NCI-H345 (cell line): ENCODE results near the gene MXRA8.

Source experiments
- DNase-seq: peaks from one replicate; lab custom pipeline; 2025; lab: John Stamatoyannopoulos, UW

The MXRA8 gene

DNA sequence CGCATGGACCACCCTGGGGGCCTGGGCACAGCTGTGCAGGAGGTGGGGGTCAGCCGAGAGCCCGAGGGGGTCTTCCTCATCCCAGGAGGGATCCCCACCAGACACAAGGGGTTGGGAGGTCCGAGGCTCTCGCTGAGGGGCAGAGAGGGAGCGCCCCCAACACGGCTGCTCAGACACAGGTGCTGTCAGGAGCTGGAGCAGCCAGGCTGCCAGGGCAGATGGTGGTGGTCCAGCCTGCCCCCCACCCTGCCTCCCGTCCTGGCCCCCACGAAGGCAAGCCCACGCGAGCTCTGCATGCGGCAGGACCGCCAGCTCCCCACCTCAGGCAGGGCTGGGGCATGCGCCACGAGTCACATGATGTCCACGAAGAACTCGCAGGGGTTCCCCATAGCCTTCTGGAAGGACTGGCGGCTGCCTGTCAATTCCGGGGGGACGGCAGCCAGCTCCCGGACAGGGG, 22.5 kb downstream of the MXRA8 start:
- DNase-seq = no peak

DNA sequence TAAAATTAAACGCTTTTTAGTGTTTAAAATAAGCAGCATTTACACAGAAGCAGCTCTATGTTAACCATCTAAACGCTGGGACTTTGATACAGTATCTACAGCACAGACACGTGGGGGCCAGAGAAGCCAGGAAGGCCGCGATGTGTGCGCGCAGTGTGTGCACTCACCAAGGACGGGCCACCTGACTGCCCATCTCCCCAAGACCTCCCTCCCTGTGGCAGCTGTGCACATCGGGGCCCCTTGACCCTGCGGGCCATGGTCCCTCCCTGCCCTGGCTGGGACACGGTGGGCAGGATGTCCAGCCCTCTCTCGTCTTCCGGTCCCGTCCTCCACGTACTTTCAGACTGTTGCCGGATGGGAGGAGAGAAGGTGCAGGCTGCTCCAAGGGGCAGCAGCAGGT, 23.1 kb downstream of the MXRA8 start:
- DNase-seq = no peak

DNA sequence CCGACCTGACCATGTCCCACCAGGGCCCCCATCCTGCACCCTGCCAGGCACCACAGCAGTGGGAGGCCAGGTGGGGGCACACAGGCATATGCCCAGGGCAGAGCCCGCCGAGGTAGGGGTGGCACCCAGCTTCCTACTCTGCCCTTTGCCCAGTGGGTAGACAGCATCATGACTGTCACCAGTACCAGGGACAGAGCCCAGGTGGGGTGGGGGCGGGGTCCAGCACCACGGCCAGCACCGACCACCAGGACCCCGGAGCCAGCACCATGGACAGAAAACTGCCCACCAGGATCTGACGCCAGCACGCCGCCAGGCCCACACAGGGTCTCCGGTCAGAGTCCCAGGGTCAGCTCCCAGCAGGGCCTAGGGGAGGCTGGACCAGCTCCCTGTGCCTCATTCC, 23.5 kb downstream of the MXRA8 start:
- no peak for DNase-seq

DNA sequence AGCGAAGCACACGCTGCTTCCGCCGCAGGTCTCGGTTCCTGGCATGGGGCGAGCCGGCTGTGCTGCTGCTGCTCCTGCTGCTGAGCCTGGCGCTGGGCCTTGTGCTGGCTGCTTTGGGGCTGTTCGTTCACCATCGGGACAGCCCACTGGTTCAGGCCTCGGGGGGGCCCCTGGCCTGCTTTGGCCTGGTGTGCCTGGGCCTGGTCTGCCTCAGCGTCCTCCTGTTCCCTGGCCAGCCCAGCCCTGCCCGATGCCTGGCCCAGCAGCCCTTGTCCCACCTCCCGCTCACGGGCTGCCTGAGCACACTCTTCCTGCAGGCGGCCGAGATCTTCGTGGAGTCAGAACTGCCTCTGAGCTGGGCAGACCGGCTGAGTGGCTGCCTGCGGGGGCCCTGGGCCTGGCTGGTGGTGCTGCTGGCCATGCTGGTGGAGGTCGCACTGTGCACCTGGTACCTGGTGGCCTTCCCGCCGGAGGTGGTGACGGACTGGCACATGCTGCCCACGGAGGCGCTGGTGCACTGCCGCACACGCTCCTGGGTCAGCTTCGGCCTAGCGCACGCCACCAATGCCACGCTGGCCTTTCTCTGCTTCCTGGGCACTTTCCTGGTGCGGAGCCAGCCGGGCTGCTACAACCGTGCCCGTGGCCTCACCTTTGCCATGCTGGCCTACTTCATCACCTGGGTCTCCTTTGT, 24.7 kb downstream of the MXRA8 start:
- no peak for DNase-seq

DNA sequence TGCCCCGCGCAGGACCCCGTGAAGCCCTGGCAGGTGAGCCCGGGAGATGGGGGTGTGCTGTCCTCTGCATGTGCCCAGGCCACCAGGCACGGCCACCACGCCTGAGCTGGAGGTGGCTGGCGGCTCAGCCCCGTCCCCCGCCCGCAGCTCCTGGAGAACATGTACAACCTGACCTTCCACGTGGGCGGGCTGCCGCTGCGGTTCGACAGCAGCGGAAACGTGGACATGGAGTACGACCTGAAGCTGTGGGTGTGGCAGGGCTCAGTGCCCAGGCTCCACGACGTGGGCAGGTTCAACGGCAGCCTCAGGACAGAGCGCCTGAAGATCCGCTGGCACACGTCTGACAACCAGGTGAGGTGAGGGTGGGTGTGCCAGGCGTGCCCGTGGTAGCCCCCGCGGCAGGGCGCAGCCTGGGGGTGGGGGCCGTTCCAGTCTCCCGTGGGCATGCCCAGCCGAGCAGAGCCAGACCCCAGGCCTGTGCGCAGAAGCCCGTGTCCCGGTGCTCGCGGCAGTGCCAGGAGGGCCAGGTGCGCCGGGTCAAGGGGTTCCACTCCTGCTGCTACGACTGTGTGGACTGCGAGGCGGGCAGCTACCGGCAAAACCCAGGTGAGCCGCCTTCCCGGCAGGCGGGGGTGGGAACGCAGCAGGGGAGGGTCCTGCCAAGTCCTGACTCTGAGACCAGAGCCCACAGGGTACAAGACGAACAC, 25.4 kb downstream of the MXRA8 start:
- DNase-seq = no peak

DNA sequence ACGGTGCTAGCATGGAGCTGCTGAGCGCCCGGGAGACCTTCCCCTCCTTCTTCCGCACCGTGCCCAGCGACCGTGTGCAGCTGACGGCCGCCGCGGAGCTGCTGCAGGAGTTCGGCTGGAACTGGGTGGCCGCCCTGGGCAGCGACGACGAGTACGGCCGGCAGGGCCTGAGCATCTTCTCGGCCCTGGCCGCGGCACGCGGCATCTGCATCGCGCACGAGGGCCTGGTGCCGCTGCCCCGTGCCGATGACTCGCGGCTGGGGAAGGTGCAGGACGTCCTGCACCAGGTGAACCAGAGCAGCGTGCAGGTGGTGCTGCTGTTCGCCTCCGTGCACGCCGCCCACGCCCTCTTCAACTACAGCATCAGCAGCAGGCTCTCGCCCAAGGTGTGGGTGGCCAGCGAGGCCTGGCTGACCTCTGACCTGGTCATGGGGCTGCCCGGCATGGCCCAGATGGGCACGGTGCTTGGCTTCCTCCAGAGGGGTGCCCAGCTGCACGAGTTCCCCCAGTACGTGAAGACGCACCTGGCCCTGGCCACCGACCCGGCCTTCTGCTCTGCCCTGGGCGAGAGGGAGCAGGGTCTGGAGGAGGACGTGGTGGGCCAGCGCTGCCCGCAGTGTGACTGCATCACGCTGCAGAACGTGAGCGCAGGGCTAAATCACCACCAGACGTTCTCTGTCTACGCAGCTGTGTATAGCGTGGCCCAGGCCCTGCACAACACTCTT, 26.2 kb downstream of the MXRA8 start:
- no peak for DNase-seq

DNA sequence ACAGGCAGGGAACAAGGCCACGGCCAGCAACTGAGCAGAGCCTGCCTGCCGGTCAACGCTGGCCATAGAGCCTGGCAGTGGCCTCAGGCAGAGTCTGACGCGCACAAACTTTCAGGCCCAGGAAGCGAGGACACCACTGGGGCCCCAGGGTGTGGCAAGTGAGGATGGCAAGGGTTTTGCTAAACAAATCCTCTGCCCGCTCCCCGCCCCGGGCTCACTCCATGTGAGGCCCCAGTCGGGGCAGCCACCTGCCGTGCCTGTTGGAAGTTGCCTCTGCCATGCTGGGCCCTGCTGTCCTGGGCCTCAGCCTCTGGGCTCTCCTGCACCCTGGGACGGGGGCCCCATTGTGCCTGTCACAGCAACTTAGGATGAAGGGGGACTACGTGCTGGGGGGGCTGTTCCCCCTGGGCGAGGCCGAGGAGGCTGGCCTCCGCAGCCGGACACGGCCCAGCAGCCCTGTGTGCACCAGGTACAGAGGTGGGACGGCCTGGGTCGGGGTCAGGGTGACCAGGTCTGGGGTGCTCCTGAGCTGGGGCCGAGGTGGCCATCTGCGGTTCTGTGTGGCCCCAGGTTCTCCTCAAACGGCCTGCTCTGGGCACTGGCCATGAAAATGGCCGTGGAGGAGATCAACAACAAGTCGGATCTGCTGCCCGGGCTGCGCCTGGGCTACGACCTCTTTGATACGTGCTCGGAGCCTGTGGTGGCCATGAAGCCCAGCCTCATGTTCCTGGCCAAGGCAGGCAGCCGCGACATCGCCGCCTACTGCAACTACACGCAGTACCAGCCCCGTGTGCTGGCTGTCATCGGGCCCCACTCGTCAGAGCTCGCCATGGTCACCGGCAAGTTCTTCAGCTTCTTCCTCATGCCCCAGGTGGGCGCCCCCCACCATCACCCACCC, 27.0 kb downstream of the MXRA8 start, which contains the start of gene TAS1R3:
TSS of gene TAS1R3 (plus strand) at position 213 of the 898 bp plus-strand sequence. CDS start at position 279, 66 bp downstream.
- DNase-seq = peak; percentile 11

DNA sequence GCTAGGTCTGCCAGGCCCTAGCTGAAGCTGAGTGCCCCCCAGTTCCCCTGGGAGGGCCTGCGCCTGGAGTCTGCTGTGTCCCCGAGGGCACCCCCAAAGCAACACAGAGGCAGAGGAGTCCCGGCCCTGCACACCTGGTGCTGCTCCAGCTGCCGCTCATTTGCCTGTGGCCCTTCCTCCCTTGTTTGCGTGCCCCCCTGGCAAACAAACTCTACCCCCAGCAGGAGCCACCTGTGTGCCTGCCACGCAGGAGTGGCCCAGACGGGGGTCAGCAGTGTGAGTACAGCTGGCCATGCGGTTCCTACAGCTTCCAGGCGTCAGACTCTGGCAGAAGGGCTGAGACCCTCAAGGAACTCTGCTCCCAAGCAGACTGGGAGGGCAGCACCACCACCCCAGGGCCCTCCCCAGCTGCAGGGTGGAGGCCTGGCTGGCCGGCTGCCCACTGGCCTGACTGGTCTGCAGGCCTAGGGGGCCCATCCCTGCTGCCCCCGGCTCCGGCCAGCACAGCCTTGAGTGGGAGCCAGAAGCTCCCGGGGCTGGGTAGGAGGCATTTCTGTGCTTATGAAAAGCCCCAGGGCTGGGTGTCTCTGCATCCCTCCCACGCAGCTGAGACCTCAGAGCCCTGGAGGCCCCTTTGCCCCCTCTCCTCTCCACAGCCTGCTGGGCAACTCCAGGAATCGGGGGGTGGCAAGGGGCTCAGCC, 27.8 kb downstream of the MXRA8 start:
- no peak for DNase-seq

DNA sequence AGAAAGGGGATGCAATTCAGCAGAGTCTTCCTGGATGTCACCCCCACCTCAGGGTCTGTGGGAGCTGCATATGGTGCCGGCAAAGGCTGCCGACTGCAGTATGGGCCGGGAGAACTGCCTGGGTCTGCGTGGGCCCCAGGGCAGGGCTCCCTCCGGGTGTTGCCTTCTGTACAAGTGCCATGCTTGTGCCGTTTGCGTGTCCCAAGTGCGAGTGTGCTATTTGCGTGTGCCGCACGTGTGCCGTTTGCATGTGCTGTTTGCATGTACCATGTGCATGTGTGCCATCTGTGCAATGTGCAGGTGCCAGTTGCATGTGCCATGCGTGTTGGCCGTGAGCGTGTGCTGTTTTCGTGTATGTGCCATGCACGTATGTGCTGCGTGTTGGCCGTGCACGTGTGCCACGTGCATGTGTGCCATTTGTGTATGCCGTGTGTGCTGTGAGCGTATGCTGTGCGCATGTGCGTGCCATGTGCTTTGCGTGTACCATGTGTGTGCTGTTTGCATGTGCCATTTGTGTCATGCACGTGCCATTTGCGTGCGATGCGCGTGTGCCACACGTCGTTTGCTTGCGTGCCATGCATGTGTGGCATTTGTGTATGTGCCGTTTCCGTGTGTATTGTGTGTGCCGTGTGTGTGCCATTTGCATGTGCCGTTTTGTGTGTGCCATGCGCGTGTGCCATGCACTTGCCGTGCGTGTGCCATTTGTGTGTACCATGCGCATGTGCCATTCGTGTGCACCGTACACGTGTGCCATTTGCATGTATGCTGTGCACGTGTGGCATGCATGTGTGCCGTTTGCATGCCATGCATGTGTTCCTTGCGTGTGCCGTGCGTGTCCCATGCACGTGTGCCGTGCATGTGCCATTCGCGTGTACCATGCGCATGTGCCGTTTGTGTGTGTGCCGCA, 28.8 kb downstream of the MXRA8 start:
- DNase-seq = no peak

DNA sequence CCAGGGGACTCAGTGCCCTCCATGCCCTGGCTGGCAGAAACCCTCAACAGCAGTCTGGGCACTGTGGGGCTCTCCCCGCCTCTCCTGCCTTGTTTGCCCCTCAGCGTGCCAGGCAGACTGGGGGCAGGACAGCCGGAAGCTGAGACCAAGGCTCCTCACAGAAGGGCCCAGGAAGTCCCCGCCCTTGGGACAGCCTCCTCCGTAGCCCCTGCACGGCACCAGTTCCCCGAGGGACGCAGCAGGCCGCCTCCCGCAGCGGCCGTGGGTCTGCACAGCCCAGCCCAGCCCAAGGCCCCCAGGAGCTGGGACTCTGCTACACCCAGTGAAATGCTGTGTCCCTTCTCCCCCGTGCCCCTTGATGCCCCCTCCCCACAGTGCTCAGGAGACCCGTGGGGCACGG, 30.1 kb downstream of the MXRA8 start:
- no peak for DNase-seq

DNA sequence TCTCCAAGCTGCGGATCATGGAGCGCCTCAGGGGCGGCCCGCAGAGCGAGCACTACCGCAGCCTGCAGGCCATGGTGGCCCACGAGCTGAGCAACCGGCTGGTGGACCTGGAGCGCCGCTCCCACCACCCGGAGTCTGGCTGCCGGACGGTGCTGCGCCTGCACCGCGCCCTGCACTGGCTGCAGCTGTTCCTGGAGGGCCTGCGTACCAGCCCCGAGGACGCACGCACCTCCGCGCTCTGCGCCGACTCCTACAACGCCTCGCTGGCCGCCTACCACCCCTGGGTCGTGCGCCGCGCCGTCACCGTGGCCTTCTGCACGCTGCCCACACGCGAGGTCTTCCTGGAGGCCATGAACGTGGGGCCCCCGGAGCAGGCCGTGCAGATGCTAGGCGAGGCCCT, 31.1 kb downstream of the MXRA8 start:
- no peak for DNase-seq

DNA sequence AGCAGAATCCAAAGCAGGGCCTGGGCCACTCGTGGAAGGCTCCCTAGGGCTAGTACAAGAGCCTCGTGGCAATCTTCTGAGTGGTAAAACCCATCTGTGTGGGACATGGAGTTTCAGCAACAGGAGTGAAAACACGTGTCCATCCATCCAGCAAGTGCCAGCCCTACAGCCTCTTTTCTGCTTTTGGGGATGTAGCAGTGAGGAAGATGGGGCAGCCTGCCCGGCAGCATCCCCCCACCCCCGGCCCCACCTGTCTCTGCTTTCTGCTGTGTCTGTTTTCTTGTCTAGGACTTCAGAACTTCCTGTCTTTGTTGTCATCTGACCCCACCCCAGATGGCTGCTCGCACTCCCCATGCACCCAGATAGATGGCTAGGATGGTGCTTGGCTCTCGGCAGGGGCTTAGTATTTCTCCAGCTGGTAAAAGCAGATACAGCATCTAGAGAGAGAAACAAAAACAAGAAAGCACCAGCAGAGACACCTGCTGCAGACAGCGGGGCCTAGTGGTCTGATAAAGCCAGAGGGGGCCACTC, 32.2 kb downstream of the MXRA8 start:
- no peak for DNase-seq

DNA sequence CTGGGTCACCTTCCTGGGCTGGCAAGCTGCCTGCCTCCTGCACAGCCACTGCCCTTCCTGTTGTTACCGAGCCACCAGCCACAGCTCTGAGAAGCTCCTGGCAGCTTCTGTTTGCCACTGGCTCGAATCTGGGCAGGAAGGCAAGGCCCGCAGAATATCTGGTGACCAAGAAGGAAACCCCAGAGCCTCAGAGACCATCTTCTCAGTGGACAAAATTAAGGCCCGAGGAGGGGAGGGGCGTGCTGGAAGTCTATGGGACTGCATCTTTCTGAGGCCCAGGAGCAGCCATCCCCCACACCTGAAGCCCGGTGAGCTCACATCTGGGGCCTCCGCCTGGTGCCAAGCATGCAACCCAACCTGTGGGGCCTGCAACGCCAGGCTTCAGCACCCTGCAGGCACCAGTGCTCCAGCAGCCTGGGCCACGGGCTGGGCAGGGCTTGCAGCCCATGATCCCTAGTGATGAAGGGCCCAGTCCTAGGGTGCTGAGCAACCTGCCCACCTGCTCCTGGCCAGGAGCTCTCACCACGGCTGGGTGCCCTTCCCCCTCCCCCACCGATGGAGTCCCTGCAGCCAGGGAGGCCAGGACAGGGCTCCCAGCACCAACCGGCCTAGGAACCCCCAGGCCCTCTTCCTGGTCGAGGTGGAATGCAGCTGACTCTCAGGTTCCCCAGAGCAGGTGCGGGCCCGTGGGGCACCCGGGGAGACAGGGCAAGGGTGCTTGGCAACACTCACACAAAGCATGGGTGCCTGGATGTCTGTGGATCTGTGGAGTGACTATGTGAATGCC, 32.9 kb downstream of the MXRA8 start:
- no peak for DNase-seq

DNA sequence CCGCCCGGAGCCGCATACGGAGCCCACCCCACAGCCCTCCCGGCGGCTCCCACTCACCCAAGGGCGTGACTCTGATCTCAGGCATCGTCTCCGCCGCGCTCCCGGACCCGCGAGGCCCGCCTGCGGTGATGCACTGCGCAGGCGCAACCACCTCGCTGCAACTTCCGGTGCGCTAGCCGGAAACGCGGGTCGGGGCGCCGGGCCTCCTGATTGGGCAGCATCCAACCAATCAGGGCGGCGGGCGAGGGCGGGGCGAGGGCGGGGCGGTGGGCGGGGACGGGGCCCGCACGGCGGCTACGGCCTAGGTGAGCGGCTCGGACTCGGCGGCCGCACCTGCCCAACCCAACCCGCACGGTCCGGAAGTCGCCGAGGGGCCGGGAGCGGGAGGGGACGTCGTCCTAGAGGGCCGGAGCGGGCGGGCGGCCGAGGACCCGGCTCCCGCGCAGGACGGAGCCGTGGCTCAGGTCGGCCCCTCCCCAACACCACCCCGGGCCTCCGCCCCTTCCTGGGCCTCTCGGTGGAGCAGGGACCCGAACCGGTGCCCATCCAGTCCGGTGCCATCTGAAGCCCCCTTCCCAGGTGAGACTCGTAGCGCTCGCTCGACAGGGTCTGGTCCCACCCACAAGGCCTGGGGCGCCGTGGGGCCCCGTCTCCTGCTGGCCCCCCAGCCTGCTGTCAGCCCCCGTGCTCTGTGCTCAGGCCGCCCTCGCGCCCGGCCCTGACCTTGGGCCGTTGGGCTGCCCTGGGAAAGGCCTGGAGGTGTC, 33.6 kb downstream of the MXRA8 start, which contains the start of the genes CPTP and INTS11:
TSS of gene CPTP (plus strand) at position 279 of the 764 bp plus-strand sequence. CDS start 2,109 bp downstream, outside the sequence.
TSS of gene INTS11 (minus strand) at position 137 of the 764 bp plus-strand sequence. CDS start at position 85, 52 bp downstream.
- peak; percentile 92 for DNase-seq

DNA sequence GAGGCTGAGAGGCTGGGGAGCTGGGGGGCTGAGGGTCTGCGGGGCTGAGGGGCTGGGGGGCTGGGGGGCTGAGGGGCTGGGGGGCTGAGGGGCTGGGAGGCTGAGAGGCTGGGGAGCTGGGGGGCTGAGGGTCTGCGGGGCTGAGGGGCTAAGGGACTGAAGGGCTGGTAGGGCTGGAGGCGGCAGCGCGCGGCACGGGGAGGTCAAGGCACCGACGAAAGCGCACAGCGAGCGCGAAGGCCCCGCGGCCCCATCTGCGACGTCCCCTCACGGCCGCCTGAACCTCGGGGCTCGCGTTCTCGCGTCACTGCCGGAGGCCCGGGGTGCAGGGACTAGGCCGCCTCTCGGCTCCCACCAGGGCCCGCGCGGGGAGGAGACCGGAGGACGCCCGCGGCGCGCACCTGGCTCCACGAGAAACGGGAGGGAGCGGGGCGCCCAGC, 34.3 kb downstream of the MXRA8 start:
- no peak for DNase-seq

DNA sequence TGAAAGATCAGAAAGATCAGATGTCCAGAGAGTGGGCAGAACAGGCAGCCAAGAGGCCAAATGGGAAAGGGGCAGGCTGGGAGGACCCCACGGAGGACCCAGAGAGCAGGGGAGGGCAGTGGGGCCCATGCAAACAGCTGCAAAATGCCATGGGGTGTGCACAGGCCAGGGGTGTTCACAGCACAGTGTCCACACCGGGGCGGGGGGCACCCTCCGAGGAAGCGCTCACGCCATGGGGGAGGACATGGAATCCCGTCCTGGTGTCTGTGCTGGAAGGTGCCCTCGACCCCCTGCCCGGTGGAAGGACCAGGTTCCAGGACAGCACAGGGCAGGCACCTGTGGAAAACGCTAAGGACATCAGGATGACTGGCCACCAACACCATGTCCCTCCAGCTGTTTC, 35.4 kb downstream of the MXRA8 start:
- no peak for DNase-seq

DNA sequence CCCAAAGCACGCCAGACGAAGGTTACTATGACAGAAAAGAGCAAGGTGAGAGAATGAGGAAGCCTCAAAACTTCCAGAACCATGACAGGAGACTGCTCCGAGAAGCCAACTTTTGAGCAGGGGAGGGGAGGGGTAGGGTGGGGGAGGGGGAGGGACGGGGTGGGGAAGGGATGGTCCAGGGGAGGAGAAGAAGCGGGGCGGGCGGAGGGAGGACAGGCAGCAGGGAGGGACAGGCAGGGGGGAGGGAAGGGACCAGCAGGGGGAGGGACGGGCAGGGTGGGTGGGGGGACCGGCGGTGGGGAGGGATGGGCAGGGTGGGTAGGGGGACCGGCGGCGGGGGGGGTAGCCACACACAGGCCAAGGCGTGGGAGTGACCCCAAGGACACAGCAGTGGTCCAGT, 35.9 kb downstream of the MXRA8 start:
- DNase-seq = no peak

DNA sequence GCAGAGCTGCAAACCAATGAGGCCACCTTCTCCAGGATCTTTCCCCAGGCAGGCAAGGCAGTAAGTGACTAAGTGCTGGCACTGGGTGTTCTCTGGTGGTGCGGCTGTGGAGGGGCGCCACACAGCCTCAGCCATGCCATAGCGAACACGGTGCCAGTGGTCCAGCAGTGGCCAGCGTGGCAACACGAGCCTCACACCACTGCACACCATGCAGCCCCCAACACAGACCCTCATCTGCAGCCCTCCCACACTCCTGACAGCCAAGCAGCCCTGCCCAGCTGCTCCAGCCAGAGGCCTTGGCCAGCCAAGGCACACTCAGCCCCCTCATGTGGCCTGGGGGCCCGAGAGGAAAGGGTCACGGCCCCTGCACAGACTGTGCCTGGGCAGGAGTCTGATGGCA, 36.9 kb downstream of the MXRA8 start:
- DNase-seq = no peak
